ENCODE results near the gene PCDH9. TPM values are rescaled to one million over a fixed set of nuclear protein-coding genes. Genes with fewer than 3 reads are reported as not detected.
"Not testable (repeated sequence)": the region's sequence is repeated elsewhere in the genome, so short reads cannot be mapped to it uniquely, and the experiment has no call there.

PCDH9 gene
- total RNA-seq, 1 donor from 2014 or later: 0.21 TPM

DNA sequence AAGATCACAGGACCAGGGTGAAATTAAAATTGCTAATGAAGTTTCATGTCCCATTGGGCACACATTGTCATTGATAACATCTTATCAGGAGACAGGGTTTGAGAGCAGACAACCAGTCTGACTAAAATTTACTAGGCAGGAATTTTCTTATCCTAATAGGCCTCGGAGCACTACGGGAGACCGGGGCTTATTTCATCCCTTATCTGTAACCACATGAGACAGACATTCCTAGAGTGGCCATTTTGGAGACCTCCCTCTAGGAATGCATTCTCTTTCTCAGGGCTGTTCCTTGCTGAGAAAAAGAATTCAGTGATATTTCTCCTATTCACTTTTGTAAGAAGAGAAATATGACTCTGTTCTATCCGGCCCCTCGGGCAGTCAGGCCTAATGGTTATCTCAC, 943.3 kb downstream of the PCDH9 start:
- H3K27me3 Mint-ChIP-seq (ENCODE audit: insufficient read depth); H3K27ac Mint-ChIP-seq; H3K4me3 Mint-ChIP-seq; H3K4me1 Mint-ChIP-seq (ENCODE audit: low read depth); H3K36me3 Mint-ChIP-seq (ENCODE audit: low read depth); intact Hi-C loops (cut with micrococcal nuclease); DNase-seq (ENCODE audit: low spot score): not testable (repeated sequence)
- H3K9me3 Mint-ChIP-seq: peaks cover 20% of the 10 kb centered on the region

DNA sequence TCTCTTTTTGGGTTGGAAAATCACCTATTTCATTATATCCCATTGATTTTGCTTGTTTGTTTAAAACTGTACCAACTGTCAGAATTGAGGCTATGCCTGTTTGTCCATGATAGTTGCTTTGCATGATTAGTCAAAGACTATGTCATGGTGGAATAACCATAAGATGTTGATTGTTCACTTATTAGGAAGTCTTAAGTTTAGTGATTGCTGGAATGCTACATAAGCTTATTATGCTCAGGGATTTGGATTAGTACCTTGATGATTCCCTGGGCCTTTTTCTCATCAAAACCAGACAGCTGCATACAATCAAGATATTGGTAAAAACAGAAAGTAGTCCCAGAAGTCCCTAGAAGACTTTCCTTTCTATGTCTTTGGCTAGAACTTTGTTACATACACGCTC, 954.7 kb downstream of the PCDH9 start:
- H3K27me3 Mint-ChIP-seq (ENCODE audit: insufficient read depth): no peaks in the 10 kb centered on the region
- no peaks in the 10 kb centered on the region for H3K36me3 Mint-ChIP-seq (ENCODE audit: low read depth)
- peaks cover 4% of the 10 kb centered on the region for H3K9me3 Mint-ChIP-seq
- H3K27ac Mint-ChIP-seq: no peak overlapping the region
- no peaks in the 10 kb centered on the region for H3K4me1 Mint-ChIP-seq (ENCODE audit: low read depth)
- no peak overlapping the region for H3K4me3 Mint-ChIP-seq
- DNase-seq (ENCODE audit: low spot score): no peak
- intact Hi-C loops (cut with micrococcal nuclease): no loop called here

DNA sequence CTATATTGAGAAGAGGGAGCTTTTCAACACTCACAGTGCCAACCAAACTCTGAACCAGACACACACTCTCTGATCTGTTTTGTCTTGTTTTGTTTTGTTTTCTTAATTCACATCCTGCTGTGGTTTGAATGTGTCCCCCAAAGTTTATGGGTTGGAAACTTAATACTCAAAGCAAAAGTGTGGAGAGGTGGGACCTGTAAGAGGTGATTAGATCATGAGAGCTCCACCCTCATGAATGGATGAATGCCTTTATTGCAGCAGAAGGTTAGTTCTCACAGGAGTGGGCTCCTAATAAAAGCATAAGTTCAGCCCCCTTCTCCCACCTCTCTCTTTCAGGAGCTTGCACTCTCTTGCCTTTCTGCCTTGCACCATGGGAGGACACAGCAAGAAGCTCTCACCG, 957.1 kb downstream of the PCDH9 start:
- Mint-ChIP-seq H3K27ac (no peak overlapping the region), H3K36me3 (ENCODE audit: low read depth) (no peaks in the 10 kb centered on the region), H3K4me1 (ENCODE audit: low read depth) (no peaks in the 10 kb centered on the region), H3K4me3 (no peak overlapping the region), H3K9me3 (no peaks in the 10 kb centered on the region), H3K27me3 (ENCODE audit: insufficient read depth) (no peaks in the 10 kb centered on the region)
- intact Hi-C loops (cut with micrococcal nuclease): no loop called here
- no peak for DNase-seq (ENCODE audit: low spot score)

DNA sequence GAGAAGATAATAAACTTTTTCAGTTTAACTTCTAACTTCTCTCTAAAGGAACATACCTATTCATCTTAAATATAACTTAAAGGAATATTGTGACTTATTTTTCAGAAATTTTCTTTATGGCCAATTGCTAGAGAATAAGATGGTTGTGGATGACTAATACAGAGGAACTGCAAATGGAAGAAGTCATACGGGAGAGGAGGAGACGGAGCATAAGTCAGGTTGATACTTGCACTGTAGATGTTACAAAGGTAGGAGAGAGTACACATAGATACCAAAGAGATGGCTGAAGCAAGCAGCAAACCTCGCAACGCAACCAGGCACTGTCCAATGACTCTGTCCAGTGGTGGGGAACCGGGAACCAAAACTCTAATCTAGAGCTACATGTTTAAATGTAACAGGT, 963.4 kb downstream of the PCDH9 start:
- Mint-ChIP-seq H3K27ac (no peak overlapping the region), H3K36me3 (ENCODE audit: low read depth) (no peaks in the 10 kb centered on the region), H3K4me3 (no peak overlapping the region), H3K4me1 (ENCODE audit: low read depth) (no peaks in the 10 kb centered on the region), H3K27me3 (ENCODE audit: insufficient read depth) (no peaks in the 10 kb centered on the region), H3K9me3 (no peaks in the 10 kb centered on the region)
- no peak for DNase-seq (ENCODE audit: low spot score)
- intact Hi-C loops (cut with micrococcal nuclease): no loop called here

DNA sequence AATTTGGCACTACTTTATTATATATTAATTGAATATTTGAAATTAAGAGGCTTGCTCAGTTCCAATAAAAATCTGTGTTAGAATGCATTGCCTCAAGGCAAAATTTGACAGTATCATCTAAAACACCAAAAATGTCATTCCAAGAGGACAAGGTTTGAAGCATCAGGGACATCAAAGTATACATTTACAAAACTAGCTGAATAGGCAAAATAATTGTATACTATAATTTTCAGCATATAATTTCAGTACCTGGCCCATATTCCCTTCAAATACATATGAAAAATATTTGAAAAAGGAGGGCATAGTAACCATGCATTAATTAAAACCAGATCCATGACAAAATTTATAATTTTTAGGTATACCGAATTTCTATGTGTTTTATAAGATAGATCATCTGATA, 963.8 kb downstream of the PCDH9 start:
- intact Hi-C loops (cut with micrococcal nuclease): no loop called here
- no peaks in the 10 kb centered on the region for H3K4me1 Mint-ChIP-seq (ENCODE audit: low read depth)
- no peaks in the 10 kb centered on the region for H3K36me3 Mint-ChIP-seq (ENCODE audit: low read depth)
- H3K9me3 Mint-ChIP-seq: no peaks in the 10 kb centered on the region
- DNase-seq (ENCODE audit: low spot score): no peak
- H3K27ac Mint-ChIP-seq: no peak overlapping the region
- H3K4me3 Mint-ChIP-seq: no peak overlapping the region
- H3K27me3 Mint-ChIP-seq (ENCODE audit: insufficient read depth): no peaks in the 10 kb centered on the region

DNA sequence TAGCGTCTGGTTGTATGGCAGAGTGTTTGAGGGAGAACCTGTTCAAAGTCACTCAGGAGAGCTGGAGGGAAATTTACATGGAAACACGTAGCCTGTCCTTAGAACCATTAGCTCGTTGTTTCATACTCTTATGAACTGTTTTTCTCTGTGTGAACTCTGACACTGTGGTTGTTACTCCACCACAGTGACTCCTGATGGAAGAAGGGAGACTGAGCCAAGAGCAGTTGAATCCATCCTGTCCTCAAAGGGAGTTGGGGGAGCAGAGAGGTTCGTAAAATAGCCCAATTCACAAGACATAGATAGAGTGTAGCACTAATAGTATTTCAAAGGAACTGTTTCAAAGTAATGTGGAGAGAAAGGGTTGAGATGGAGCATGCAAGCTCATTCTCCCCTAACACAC, 964.8 kb downstream of the PCDH9 start:
- Mint-ChIP-seq H3K27me3 (ENCODE audit: insufficient read depth) (no peaks in the 10 kb centered on the region), H3K4me1 (ENCODE audit: low read depth) (no peaks in the 10 kb centered on the region), H3K9me3 (no peaks in the 10 kb centered on the region), H3K36me3 (ENCODE audit: low read depth) (no peaks in the 10 kb centered on the region), H3K4me3 (no peak overlapping the region), H3K27ac (no peak overlapping the region)
- DNase-seq (ENCODE audit: low spot score): no peak
- intact Hi-C loops (cut with micrococcal nuclease): no loop called here

DNA sequence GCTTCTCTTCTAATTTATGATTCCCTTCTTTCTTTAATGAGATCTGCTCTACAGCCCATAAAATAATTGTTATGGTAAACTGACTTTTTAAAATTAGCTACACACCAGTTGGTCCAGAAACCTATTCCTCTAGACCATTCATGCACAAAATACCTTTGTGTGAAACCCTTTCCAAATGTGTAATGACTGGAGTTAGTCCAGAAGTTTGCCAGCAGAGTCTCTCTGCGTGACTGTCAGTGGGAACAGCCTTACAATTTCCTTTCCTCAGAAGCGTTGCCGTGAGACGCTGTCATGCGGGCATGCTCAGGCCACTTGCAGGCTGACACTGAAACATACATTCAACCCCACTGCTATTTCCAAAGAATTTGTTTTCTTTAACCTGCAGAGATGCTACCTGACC, 965.2 kb downstream of the PCDH9 start:
- DNase-seq (ENCODE audit: low spot score): no peak
- H3K27me3 Mint-ChIP-seq (ENCODE audit: insufficient read depth): no peaks in the 10 kb centered on the region
- intact Hi-C loops (cut with micrococcal nuclease): no loop called here
- no peak overlapping the region for H3K27ac Mint-ChIP-seq
- no peaks in the 10 kb centered on the region for H3K9me3 Mint-ChIP-seq
- no peaks in the 10 kb centered on the region for H3K4me1 Mint-ChIP-seq (ENCODE audit: low read depth)
- H3K4me3 Mint-ChIP-seq: no peak overlapping the region
- no peaks in the 10 kb centered on the region for H3K36me3 Mint-ChIP-seq (ENCODE audit: low read depth)

DNA sequence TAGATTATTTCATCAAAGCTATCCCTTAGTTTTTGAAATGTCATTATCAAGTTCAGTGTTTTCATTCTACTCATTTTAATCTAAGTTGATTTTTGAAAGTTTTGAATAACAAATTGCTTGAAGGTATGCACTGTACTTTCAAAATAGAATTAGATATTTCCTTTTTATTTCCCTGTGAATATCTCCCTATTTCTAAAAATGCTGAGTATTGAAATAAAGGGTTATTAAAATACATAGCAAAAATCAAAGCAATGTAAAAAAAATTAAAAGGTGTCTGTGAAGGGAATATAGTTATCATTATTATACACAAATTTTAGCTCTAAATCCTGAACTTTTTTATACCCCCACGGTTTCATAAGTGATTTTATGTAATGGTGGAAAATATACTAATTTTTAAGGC, 967.8 kb downstream of the PCDH9 start:
- no peak overlapping the region for H3K27ac Mint-ChIP-seq
- H3K36me3 Mint-ChIP-seq (ENCODE audit: low read depth): no peaks in the 10 kb centered on the region
- H3K9me3 Mint-ChIP-seq: peaks cover 4% of the 10 kb centered on the region
- no peaks in the 10 kb centered on the region for H3K27me3 Mint-ChIP-seq (ENCODE audit: insufficient read depth)
- no peak overlapping the region for H3K4me3 Mint-ChIP-seq
- no peaks in the 10 kb centered on the region for H3K4me1 Mint-ChIP-seq (ENCODE audit: low read depth)
- intact Hi-C loops (cut with micrococcal nuclease): no loop called here
- no peak for DNase-seq (ENCODE audit: low spot score)

DNA sequence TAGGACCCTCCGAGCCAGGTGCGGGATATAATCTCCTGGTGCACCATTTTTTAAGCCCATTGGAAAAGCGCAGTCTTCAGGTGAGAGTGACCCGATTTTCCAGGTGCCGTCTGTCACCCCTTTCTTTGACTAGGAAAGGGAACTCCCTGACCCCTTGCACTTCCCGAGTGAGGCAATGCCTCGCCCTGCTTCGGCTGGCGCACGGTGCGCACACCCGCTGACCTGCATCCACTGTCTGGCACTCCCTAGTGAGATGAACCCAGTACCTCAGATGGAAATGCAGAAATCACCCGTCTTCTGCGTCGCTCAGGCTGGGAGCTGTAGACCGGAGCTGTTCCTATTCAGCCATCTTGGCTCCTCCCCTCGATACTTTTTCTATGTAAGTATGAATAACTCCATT, 970.7 kb downstream of the PCDH9 start:
- H3K27ac Mint-ChIP-seq; H3K36me3 Mint-ChIP-seq (ENCODE audit: low read depth); H3K4me3 Mint-ChIP-seq; H3K9me3 Mint-ChIP-seq; H3K4me1 Mint-ChIP-seq (ENCODE audit: low read depth); H3K27me3 Mint-ChIP-seq (ENCODE audit: insufficient read depth); intact Hi-C loops (cut with micrococcal nuclease); DNase-seq (ENCODE audit: low spot score): not testable (repeated sequence)

Measured in activated T-helper 1 cell treated with anti-CD3 and anti-CD28 coated beads, Interleukin-12 subunit alpha, Interleukin-12 subunit beta, Interleukin-2, Interleukin-4 antibody, amounts not matched to agents 30 ng/mL and 10 ng/mL and 1 ng/mL, durations not matched to agents 14 hours and 24 hours and 36 hours (primary cell).